HepG2 (cell line): ENCODE measurements around the gene PPRC1. TPM values are rescaled to one million over a fixed set of nuclear protein-coding genes. Genes with fewer than 3 reads are reported as not detected.
A peak's percentile ranks its signal among the peaks of the same experiment; 100 is the strongest.

Source experiments
- FOXK1 ChIP-seq: sonication (generic); formaldehyde crosslinking; IDR thresholded peaks from 2 replicates; pipeline ENCODE4 v1.4.0; 2020; ENCODE audit warnings: low read depth, missing genetic modification reagents, borderline replicate concordance
- MED8 ChIP-seq: sonication (generic); formaldehyde crosslinking; IDR thresholded peaks from 2 replicates; pipeline ENCODE4 v1.8.1; 2023; ENCODE audit warnings: mild to moderate bottlenecking, missing genetic modification reagents; ENCODE audit not compliant: insufficient replicate concordance
- POGZ ChIP-seq: sonication (generic); formaldehyde crosslinking; IDR thresholded peaks from 2 replicates; pipeline ENCODE4 v1.4.0; 2020; ENCODE audit warnings: mild to moderate bottlenecking, missing genetic modification reagents
- RARA ChIP-seq: IDR thresholded peaks from 2 replicates; pipeline ENCODE4 v1.6.1; 2016; ENCODE audit warnings: missing genetic modification reagents, missing compliant biosample characterization
- SP5 ChIP-seq: IDR thresholded peaks from 2 replicates; pipeline ENCODE4 v1.6.1; 2016; ENCODE audit warnings: low read depth, borderline replicate concordance
- ZBTB1 ChIP-seq: sonication (generic); formaldehyde crosslinking; IDR thresholded peaks from 2 replicates; pipeline ENCODE4 v1.4.0; 2020; ENCODE audit warnings: missing genetic modification reagents, borderline replicate concordance
- ZNF432 ChIP-seq: sonication (generic); formaldehyde crosslinking; IDR thresholded peaks from 2 replicates; pipeline ENCODE4 v1.5.0; 2020; ENCODE audit warnings: missing genetic modification reagents, mild to moderate bottlenecking, borderline replicate concordance
- polyA plus RNA-seq, 8 experiments: library from polyadenylated mRNA; depleted of rRNA in 3 of 8; stranded (reverse) in 7 of 8; unstranded in 1 of 8; fragments of >200 nt; fragmentation: Illumina TruSeq in 4 of 8; extraction: Trizol in 4 of 8; gene quantifications; 2 replicates each; pipeline versions ENCODE4 v1.2.1 to v1.2.3, GENCODE V29; 2011 to 2016; ENCODE audit warnings: low read depth in 4 of 8, missing spikeins in 1 of 8, mixed read lengths in 1 of 8; ENCODE audit not compliant: insufficient read depth in 1 of 8
- total RNA-seq, 5 experiments: library from RNA; depleted of rRNA; stranded (reverse); fragments of >200 nt; fragmentation: Illumina TruSeq; extraction: Trizol; gene quantifications; 2 replicates each; pipeline ENCODE4 v1.2.3, GENCODE V29; 2016; ENCODE audit warnings: low read depth in 1 of 5
- TF ChIP-seq, protein P1 (sequence below): sonication (generic); formaldehyde crosslinking; IDR thresholded peaks from 2 replicates; pipeline ENCODE4 v1.4.0; 2020; ENCODE audit warnings: mild to moderate bottlenecking, missing genetic modification reagents
- TF ChIP-seq, protein P2 (sequence below): sonication (generic); formaldehyde crosslinking; IDR thresholded peaks from 2 replicates; pipeline ENCODE4 v1.4.0; 2020; ENCODE audit warnings: low read depth, mild to moderate bottlenecking, missing genetic modification reagents
- TF ChIP-seq, protein P3 (sequence below): sonication (generic); formaldehyde crosslinking; IDR thresholded peaks from 2 replicates; pipeline ENCODE4 v1.4.0; 2020; ENCODE audit warnings: missing genetic modification reagents
- TF ChIP-seq, protein P4 (sequence below): IDR thresholded peaks from 2 replicates; pipeline ENCODE4 v1.6.1; 2012; ENCODE audit warnings: low read depth, low read length, improper control_type of control experiment
- TF ChIP-seq, protein P5 (sequence below): sonication (generic); formaldehyde crosslinking; IDR thresholded peaks from 2 replicates; pipeline ENCODE4 v1.5.0; 2020; ENCODE audit warnings: mild to moderate bottlenecking, missing genetic modification reagents
- TF ChIP-seq, protein P6 (sequence below): sonication (generic); formaldehyde crosslinking; IDR thresholded peaks from 2 replicates; pipeline ENCODE4 v1.4.0; 2020; ENCODE audit warnings: missing genetic modification reagents

PPRC1 gene
- total and polyA plus RNA-seq, 2 of the 13 experiments (the other 11 are each of a cell fraction or from before 2014, with no cell fraction given) = 18.7 to 24.2 TPM

DNA sequence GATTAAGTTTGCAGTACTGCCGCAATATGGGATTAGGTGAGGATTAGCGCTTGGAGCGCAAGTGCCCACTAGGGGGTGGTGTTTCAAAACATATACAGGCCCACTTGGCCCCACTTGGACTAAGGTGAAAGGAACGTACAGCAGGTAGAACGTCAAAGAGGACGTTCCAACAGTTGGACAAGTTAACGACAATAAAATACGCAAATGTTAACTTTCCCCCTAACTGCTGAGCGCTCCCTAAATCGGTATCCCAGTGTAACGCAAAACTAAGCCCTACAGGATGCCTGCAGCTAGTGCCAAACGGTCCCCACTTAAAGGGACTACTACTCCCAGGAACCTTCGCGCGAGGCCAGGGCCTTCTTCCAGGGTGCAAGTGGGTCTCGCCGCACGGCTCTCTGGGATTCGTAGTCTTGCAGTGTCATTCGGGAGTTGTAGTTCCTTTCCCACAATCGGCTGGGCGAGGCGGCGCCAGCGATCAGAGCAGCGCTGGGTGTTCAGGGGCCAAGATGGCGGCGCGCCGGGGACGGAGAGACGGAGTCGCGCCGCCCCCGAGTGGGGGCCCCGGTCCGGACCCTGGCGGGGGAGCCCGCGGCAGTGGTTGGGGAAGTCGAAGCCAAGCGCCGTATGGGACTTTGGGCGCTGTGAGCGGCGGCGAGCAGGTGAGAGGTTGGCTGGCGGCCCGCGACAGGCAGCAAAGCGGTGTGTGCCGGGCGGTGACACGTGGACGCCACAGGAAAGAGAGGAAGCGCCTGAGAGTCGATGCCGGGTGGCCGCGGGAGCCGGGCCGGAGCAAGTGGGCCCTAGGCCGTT is at the start of gene PPRC1 (continued):
- TF ChIP-seq, protein P1, sequence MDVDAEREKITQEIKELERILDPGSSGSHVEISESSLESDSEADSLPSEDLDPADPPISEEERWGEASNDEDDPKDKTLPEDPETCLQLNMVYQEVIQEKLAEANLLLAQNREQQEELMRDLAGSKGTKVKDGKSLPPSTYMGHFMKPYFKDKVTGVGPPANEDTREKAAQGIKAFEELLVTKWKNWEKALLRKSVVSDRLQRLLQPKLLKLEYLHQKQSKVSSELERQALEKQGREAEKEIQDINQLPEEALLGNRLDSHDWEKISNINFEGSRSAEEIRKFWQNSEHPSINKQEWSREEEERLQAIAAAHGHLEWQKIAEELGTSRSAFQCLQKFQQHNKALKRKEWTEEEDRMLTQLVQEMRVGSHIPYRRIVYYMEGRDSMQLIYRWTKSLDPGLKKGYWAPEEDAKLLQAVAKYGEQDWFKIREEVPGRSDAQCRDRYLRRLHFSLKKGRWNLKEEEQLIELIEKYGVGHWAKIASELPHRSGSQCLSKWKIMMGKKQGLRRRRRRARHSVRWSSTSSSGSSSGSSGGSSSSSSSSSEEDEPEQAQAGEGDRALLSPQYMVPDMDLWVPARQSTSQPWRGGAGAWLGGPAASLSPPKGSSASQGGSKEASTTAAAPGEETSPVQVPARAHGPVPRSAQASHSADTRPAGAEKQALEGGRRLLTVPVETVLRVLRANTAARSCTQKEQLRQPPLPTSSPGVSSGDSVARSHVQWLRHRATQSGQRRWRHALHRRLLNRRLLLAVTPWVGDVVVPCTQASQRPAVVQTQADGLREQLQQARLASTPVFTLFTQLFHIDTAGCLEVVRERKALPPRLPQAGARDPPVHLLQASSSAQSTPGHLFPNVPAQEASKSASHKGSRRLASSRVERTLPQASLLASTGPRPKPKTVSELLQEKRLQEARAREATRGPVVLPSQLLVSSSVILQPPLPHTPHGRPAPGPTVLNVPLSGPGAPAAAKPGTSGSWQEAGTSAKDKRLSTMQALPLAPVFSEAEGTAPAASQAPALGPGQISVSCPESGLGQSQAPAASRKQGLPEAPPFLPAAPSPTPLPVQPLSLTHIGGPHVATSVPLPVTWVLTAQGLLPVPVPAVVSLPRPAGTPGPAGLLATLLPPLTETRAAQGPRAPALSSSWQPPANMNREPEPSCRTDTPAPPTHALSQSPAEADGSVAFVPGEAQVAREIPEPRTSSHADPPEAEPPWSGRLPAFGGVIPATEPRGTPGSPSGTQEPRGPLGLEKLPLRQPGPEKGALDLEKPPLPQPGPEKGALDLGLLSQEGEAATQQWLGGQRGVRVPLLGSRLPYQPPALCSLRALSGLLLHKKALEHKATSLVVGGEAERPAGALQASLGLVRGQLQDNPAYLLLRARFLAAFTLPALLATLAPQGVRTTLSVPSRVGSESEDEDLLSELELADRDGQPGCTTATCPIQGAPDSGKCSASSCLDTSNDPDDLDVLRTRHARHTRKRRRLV (CRISPR knock-in tag) = no peak
- TF ChIP-seq SP5 (CRISPR knock-in tag) = 0 out of 2 replicates have a peak, but pooled peaks have one; percentile 11
- peak; percentile 95; the same call in 1 of the 2 replicates for TF ChIP-seq FOXK1 (CRISPR knock-in tag)
- TF ChIP-seq, protein P2, sequence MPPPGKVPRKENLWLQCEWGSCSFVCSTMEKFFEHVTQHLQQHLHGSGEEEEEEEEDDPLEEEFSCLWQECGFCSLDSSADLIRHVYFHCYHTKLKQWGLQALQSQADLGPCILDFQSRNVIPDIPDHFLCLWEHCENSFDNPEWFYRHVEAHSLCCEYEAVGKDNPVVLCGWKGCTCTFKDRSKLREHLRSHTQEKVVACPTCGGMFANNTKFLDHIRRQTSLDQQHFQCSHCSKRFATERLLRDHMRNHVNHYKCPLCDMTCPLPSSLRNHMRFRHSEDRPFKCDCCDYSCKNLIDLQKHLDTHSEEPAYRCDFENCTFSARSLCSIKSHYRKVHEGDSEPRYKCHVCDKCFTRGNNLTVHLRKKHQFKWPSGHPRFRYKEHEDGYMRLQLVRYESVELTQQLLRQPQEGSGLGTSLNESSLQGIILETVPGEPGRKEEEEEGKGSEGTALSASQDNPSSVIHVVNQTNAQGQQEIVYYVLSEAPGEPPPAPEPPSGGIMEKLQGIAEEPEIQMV (CRISPR knock-in tag) = no peak
- TF ChIP-seq, protein P3, sequence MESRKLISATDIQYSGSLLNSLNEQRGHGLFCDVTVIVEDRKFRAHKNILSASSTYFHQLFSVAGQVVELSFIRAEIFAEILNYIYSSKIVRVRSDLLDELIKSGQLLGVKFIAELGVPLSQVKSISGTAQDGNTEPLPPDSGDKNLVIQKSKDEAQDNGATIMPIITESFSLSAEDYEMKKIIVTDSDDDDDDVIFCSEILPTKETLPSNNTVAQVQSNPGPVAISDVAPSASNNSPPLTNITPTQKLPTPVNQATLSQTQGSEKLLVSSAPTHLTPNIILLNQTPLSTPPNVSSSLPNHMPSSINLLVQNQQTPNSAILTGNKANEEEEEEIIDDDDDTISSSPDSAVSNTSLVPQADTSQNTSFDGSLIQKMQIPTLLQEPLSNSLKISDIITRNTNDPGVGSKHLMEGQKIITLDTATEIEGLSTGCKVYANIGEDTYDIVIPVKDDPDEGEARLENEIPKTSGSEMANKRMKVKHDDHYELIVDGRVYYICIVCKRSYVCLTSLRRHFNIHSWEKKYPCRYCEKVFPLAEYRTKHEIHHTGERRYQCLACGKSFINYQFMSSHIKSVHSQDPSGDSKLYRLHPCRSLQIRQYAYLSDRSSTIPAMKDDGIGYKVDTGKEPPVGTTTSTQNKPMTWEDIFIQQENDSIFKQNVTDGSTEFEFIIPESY (CRISPR knock-in tag) = 0 out of 2 replicates have a peak, but pooled peaks have one; percentile 18
- TF ChIP-seq MED8 (CRISPR knock-in tag) = peak; percentile 29
- TF ChIP-seq, protein P4, sequence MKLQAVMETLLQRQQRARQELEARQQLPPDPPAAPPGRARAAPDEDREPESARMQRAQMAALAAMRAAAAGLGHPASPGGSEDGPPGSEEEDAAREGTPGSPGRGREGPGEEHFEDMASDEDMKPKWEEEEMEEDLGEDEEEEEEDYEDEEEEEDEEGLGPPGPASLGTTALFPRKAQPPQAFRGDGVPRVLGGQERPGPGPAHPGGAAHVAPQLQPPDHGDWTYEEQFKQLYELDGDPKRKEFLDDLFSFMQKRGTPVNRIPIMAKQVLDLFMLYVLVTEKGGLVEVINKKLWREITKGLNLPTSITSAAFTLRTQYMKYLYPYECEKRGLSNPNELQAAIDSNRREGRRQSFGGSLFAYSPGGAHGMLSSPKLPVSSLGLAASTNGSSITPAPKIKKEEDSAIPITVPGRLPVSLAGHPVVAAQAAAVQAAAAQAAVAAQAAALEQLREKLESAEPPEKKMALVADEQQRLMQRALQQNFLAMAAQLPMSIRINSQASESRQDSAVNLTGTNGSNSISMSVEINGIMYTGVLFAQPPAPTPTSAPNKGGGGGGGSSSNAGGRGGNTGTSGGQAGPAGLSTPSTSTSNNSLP = peak; percentile 71
- TF ChIP-seq, protein P5, sequence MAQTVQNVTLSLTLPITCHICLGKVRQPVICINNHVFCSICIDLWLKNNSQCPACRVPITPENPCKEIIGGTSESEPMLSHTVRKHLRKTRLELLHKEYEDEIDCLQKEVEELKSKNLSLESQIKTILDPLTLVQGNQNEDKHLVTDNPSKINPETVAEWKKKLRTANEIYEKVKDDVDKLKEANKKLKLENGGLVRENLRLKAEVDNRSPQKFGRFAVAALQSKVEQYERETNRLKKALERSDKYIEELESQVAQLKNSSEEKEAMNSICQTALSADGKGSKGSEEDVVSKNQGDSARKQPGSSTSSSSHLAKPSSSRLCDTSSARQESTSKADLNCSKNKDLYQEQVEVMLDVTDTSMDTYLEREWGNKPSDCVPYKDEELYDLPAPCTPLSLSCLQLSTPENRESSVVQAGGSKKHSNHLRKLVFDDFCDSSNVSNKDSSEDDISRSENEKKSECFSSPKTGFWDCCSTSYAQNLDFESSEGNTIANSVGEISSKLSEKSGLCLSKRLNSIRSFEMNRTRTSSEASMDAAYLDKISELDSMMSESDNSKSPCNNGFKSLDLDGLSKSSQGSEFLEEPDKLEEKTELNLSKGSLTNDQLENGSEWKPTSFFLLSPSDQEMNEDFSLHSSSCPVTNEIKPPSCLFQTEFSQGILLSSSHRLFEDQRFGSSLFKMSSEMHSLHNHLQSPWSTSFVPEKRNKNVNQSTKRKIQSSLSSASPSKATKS (CRISPR knock-in tag) = no peak
- TF ChIP-seq ZBTB1 (CRISPR knock-in tag) = no peak
- TF ChIP-seq, protein P6, sequence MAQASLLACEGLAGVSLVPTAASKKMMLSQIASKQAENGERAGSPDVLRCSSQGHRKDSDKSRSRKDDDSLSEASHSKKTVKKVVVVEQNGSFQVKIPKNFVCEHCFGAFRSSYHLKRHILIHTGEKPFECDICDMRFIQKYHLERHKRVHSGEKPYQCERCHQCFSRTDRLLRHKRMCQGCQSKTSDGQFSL (CRISPR knock-in tag) = no peak
- TF ChIP-seq RARA = peak; percentile 12; the same call in 1 of the 2 replicates
- TF ChIP-seq POGZ = peak; percentile 85
- TF ChIP-seq ZNF432 (CRISPR knock-in tag) = no peak
